Loucy (cell line): ENCODE results near the gene MAP3K20.

ENCODE experiments used
- CTCF ChIP-seq: fragments of 200-600 bp; sonication (generic); conservative IDR thresholded peaks from 2 replicates; pipeline ENCODE4 v1.5.1; 2014; ENCODE audit warnings: mild to moderate bottlenecking, antibody characterized with exemption, low read length
- EZH2phosphoT487 ChIP-seq: fragments of 200-600 bp; IDR thresholded peaks from 2 replicates; pipeline ENCODE4 v1.6.1; 2018; ENCODE audit warnings: antibody characterized with exemption, mild to moderate bottlenecking, moderate library complexity, borderline replicate concordance

- TF ChIP-seq CTCF: no peak
- TF ChIP-seq EZH2phosphoT487: no peak
Observed at GRCh38 chr2:173232956-173233744, 157.5 kb downstream of the MAP3K20 start.
